HepG2 (cell line): Measurements from ENCODE around the gene SLC38A8. TPM values are rescaled to one million over a fixed set of nuclear protein-coding genes. Genes with fewer than 3 reads are reported as not detected.

Source experiments
- ATAC-seq: fragments of 200-7000 bp; cut with Tn5 transposase; 3 replicates; pipeline ENCODE4 v1.9.1; 2020; ENCODE audit warnings: mild to moderate bottlenecking, moderate library complexity
- BruUV-seq: library from RNA; stranded (reverse); fragments of 400-500 nt; replicated peaks from 2 replicates; lab custom pipeline; 2021; lab: Mats Ljungman, UMichigan
- CTCF ChIA-PET: fragments of 300-600 bp; formaldehyde crosslinking; extraction: SDS; loops from one replicate; lab custom pipeline; 2021; ENCODE audit warnings: low total read pairs, inconsistent platforms, low intra/inter-chr PET ratio; lab: Yijun Ruan, JAX
- POLR2A ChIA-PET: fragments of 350-600 bp; sonication (Branson Sonifier 250); formaldehyde crosslinking; loops from one replicate; lab custom pipeline; 2020; ENCODE audit warnings: antibody characterized with exemption, inconsistent platforms; lab: Yijun Ruan, JAX
- DNase-seq: peaks from one replicate; pipeline ENCODE4 v3.0.0-alpha.2; 2015; ENCODE audit warnings: low spot score
- FAIRE-seq: peaks from 3 replicates; lab custom pipeline; 2011; peaks lifted over from hg19 to GRCh38; lab: Jason Lieb, UNC
- H2AFZ ChIP-seq: one replicate; pipeline ENCODE4 v1.6.1; 2011; ENCODE audit warnings: low read length, inconsistent platforms
- H3K27ac ChIP-seq: fragments of 300-600 bp; 3 replicates; pipeline ENCODE4 v1.8.0; 2011; ENCODE audit warnings: mixed run types, mild to moderate bottlenecking, mixed read lengths, low read length, inconsistent platforms; ENCODE audit not compliant: insufficient read depth; ENCODE audit errors: extremely low read length
- H3K27me3 ChIP-seq, 2 experiments: fragments of 200-600 bp in 1 of 2; 2 replicates in 1 of 2; 3 replicates in 1 of 2; pipeline versions ENCODE4 v1.6.0 to v1.8.0; 2011; ENCODE audit warnings: low read length in 2 of 2, mild to moderate bottlenecking in 2 of 2, moderate library complexity in 2 of 2, inconsistent platforms in 1 of 2; ENCODE audit not compliant: insufficient read depth in 2 of 2, control insufficient read depth in 1 of 2
- H3K36me3 ChIP-seq, 2 experiments: fragments of 200-600 bp in 1 of 2; replicated peaks in 1 of 2; 2 replicates in 1 of 2; 3 replicates in 1 of 2; pipeline versions ENCODE4 v1.5.1 to v1.8.0; 2011; ENCODE audit warnings: low read length in 2 of 2, inconsistent platforms in 1 of 2; ENCODE audit not compliant: insufficient read depth in 2 of 2, control insufficient read depth in 1 of 2
- H3K4me1 ChIP-seq: 2 replicates; pipeline ENCODE4 v1.5.1; 2012; ENCODE audit warnings: low read length, inconsistent platforms; ENCODE audit not compliant: insufficient read depth
- H3K4me2 ChIP-seq: 2 replicates; pipeline ENCODE4 v1.6.0; 2011; ENCODE audit warnings: low read depth, low read length, inconsistent platforms
- H3K4me3 ChIP-seq, 3 experiments: fragments of 200-600 bp in 1 of 3; sonication (generic), shearing (Covaris generic) in 1 of 3; replicated peaks in 1 of 3; 2 replicates each; pipeline ENCODE4 v1.5.1; 2011 to 2016; ENCODE audit warnings: low read length in 3 of 3, inconsistent platforms in 2 of 3, low read depth in 2 of 3, mild to moderate bottlenecking in 2 of 3, control low read depth in 1 of 3, mixed read lengths in 1 of 3; ENCODE audit not compliant: insufficient read depth in 1 of 3
- H3K79me2 ChIP-seq: one replicate; pipeline ENCODE4 v1.6.1; 2011; ENCODE audit warnings: low read length, inconsistent platforms; ENCODE audit not compliant: insufficient read depth
- H3K9ac ChIP-seq: 2 replicates; pipeline ENCODE4 v1.6.0; 2011; ENCODE audit warnings: mild to moderate bottlenecking, low read depth, low read length, inconsistent platforms; ENCODE audit not compliant: insufficient read depth
- H3K9me3 ChIP-seq: 2 replicates; pipeline ENCODE4 v1.5.1; 2012; ENCODE audit warnings: mild to moderate bottlenecking, low read length
- H4K20me1 ChIP-seq: 2 replicates; pipeline ENCODE4 v1.6.0; 2011; ENCODE audit warnings: inconsistent platforms, mild to moderate bottlenecking, low read length, moderate library complexity; ENCODE audit not compliant: insufficient read depth
- CREBL2 ChIP-seq: sonication (generic); formaldehyde crosslinking; IDR thresholded peaks from 2 replicates; pipeline ENCODE4 v1.8.1; 2023; ENCODE audit warnings: missing genetic modification reagents, mild to moderate bottlenecking, borderline replicate concordance
- MAFF ChIP-seq: IDR thresholded peaks from 2 replicates; pipeline ENCODE4 v1.6.1; 2011; ENCODE audit warnings: low read depth, low read length, improper control_type of control experiment
- MAFK ChIP-seq, 2 experiments: IDR thresholded peaks in 1 of 2; conservative IDR thresholded peaks in 1 of 2; 2 replicates each; pipeline ENCODE4 v1.6.1; 2011; ENCODE audit warnings: improper control_type of control experiment in 2 of 2, low read length in 2 of 2
- NFATC3 ChIP-seq: sonication (generic); formaldehyde crosslinking; IDR thresholded peaks from 2 replicates; pipeline ENCODE4 v1.5.1; 2020; ENCODE audit warnings: mild to moderate bottlenecking, missing genetic modification reagents
- RBM22 ChIP-seq: fragments of 200-400 bp; formaldehyde crosslinking; optimal IDR thresholded peaks from 2 replicates; pipeline ENCODE3; 2017; ENCODE audit warnings: mild to moderate bottlenecking, low read length, moderate library complexity
- RFX5 ChIP-seq: IDR thresholded peaks from 2 replicates; pipeline ENCODE4 v1.6.1; 2011; ENCODE audit warnings: low read depth, low read length, improper control_type of control experiment
- SALL1 ChIP-seq: sonication (generic); formaldehyde crosslinking; IDR thresholded peaks from 2 replicates; pipeline ENCODE4 v1.8.0; 2022; ENCODE audit warnings: mild to moderate bottlenecking, missing genetic modification reagents
- STAG1 ChIP-seq: sonication (generic); formaldehyde crosslinking; IDR thresholded peaks from 2 replicates; pipeline ENCODE4 v1.4.0; 2020; ENCODE audit warnings: missing genetic modification reagents
- THAP11 ChIP-seq: IDR thresholded peaks from 2 replicates; pipeline ENCODE4 v1.6.1; 2016; ENCODE audit warnings: missing biosample characterization, missing genetic modification reagents
- ZFP90 ChIP-seq: sonication (generic); formaldehyde crosslinking; IDR thresholded peaks from 2 replicates; pipeline ENCODE4 v1.8.0; 2022; ENCODE audit warnings: missing genetic modification reagents, mild to moderate bottlenecking, inconsistent platforms, borderline replicate concordance
- ZNF883 ChIP-seq: sonication (generic); formaldehyde crosslinking; IDR thresholded peaks from 2 replicates; pipeline ENCODE4 v1.5.1; 2020; ENCODE audit warnings: mild to moderate bottlenecking, missing genetic modification reagents; ENCODE audit errors: not compliant biosample characterization
- WGBS: methylation state at CpG from one replicate; pipeline ENCODE4 v1.1.6; 2017; ENCODE audit warnings: low lambda C conversion rate; 5-methylcytosine and 5-hydroxymethylcytosine counted together
- in situ Hi-C: cut with HindIII; loops from 2 replicates; pipeline ENCODE4 v1.10.0; 2017; ENCODE audit warnings: low pct_unique_long_range_greater_than_20kb; ENCODE audit not compliant: extremely low pct_ligation_motif_present
- intact Hi-C: fragments of 100-400 bp; cut with micrococcal nuclease; formaldehyde crosslinking; loops from one replicate; pipeline ENCODE4 v1.10.0; 2022; ENCODE audit not compliant: unreplicated experiment
- polyA plus RNA-seq, 8 experiments: library from polyadenylated mRNA; depleted of rRNA in 3 of 8; stranded (reverse) in 7 of 8; unstranded in 1 of 8; fragments of >200 nt; fragmentation: Illumina TruSeq in 4 of 8; extraction: Trizol in 4 of 8; gene quantifications; 2 replicates each; pipeline versions ENCODE4 v1.2.1 to v1.2.3, GENCODE V29; 2011 to 2016; ENCODE audit warnings: low read depth in 4 of 8, missing spikeins in 1 of 8, mixed read lengths in 1 of 8; ENCODE audit not compliant: insufficient read depth in 1 of 8
- total RNA-seq, 5 experiments: library from RNA; depleted of rRNA; stranded (reverse); fragments of >200 nt; fragmentation: Illumina TruSeq; extraction: Trizol; gene quantifications; 2 replicates each; pipeline ENCODE4 v1.2.3, GENCODE V29; 2016; ENCODE audit warnings: low read depth in 1 of 5

Gene SLC38A8
- total and polyA plus RNA-seq, 2 of the 13 experiments (the other 11 are each of a cell fraction or from before 2014, with no cell fraction given), result 0.24 to 0.37 TPM

- Histone ChIP-seq H3K9me3 (no peaks in the 10 kb centered on the region), H4K20me1 (peaks cover 7% of the 10 kb centered on the region; the same call in 1 of the 2 replicates), H3K9ac (no peak overlapping the region), H3K4me3 (no peak overlapping the region), H3K27me3 (no peaks in the 10 kb centered on the region), H3K36me3 (peaks cover 41 to 86% of the 10 kb centered on the region in 2 experiments), H3K4me1 (no peaks in the 10 kb centered on the region), H3K79me2 (peaks cover 2% of the 10 kb centered on the region), H2AFZ (no peak overlapping the region), H3K4me2 (no peak overlapping the region), H3K27ac (no peak overlapping the region)
- DNase-seq, result no peak
- 95% methylated on average over 14 of the region's 14 CpGs for WGBS
- ChIA-PET POLR2A (no interaction called here), CTCF (no interaction called here)
- intact Hi-C loops (no loop called here), in situ Hi-C loops (no loop called here)
- no peak for FAIRE-seq
- no peak for TF ChIP-seq STAG1 (CRISPR knock-in tag)
- no peak for TF ChIP-seq ZNF883 (CRISPR knock-in tag)
- TF ChIP-seq NFATC3 (CRISPR knock-in tag), result no peak
- TF ChIP-seq THAP11 (CRISPR knock-in tag), result no peak
- TF ChIP-seq SALL1 (CRISPR knock-in tag), result no peak
- TF ChIP-seq CREBL2 (CRISPR knock-in tag), result no peak
- TF ChIP-seq RFX5, result no peak
- peak; percentile 91 for TF ChIP-seq MAFF
- TF ChIP-seq MAFK (conservative IDR thresholded peaks at IDR 0.05 in 1 of 2, IDR thresholded peaks at IDR 0.05 in 1 of 2; ENCODE audit: low read length in 2 of 2), result peak; percentile 93 to 94
- ATAC-seq, result no peak
- no TSS peak for BruUV-seq
Measured at GRCh38 chr16:84081446-84081989, 38.9 kb upstream of the SLC38A8 start.

- CTCF ChIA-PET, result no interaction called here
- intact Hi-C loops (no loop called here), in situ Hi-C loops (no loop called here)
- POLR2A ChIA-PET, result no interaction called here
- no peak for FAIRE-seq
- no peak overlapping the region for H3K9ac ChIP-seq
- TF ChIP-seq ZFP90 (no peak), RBM22 (peak; percentile 66)
- DNase-seq, result no peak
- BruUV-seq, result no TSS peak
- WGBS, result 97% methylated on average over 6 of the region's 6 CpGs
- no peak for ATAC-seq
- H3K79me2 ChIP-seq, result peaks cover 2% of the 10 kb centered on the region
- no peaks in the 10 kb centered on the region for H3K27me3 ChIP-seq
- H3K4me1 ChIP-seq, result no peaks in the 10 kb centered on the region
- H3K9me3 ChIP-seq, result no peaks in the 10 kb centered on the region
- H3K36me3 ChIP-seq, result peaks cover 39 to 82% of the 10 kb centered on the region in 2 experiments
- H2AFZ ChIP-seq, result no peak overlapping the region
- no peak overlapping the region for H3K4me3 ChIP-seq
- H4K20me1 ChIP-seq, result peaks cover 7% of the 10 kb centered on the region; the same call in 1 of the 2 replicates
- no peak overlapping the region for H3K4me2 ChIP-seq
- H3K27ac ChIP-seq, result no peak overlapping the region
Measured at GRCh38 chr16:84080813-84081212, 38.2 kb upstream of the SLC38A8 start.
